Measurements from ENCODE around the gene PRKX.

Gene PRKX

DNA sequence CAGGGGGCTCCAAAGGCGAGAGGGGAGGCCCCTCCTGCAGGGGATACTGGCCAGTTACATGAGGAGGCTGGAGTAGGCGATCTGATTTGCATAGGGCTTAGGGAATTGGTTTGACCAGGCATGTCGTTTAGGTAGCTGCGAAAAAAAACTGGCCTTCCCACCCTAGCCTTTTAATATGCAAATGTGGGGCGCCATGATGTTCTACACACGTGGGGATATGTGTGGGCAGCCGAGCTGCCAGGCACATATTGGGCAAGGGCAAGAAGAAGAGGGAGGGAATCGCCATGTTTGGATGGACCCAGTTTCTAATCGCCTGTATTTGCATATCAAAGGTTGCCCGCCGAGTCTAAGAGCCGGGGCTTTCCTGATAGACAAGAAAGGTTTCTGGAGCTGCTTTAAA, 121.3 kb downstream of the PRKX start:
- no peak for ATAC-seq
- TF ChIP-seq, protein P1, sequence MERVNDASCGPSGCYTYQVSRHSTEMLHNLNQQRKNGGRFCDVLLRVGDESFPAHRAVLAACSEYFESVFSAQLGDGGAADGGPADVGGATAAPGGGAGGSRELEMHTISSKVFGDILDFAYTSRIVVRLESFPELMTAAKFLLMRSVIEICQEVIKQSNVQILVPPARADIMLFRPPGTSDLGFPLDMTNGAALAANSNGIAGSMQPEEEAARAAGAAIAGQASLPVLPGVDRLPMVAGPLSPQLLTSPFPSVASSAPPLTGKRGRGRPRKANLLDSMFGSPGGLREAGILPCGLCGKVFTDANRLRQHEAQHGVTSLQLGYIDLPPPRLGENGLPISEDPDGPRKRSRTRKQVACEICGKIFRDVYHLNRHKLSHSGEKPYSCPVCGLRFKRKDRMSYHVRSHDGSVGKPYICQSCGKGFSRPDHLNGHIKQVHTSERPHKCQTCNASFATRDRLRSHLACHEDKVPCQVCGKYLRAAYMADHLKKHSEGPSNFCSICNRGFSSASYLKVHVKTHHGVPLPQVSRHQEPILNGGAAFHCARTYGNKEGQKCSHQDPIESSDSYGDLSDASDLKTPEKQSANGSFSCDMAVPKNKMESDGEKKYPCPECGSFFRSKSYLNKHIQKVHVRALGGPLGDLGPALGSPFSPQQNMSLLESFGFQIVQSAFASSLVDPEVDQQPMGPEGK (CRISPR knock-in tag; IDR thresholded peaks at IDR 0.05; ENCODE audit: borderline replicate concordance), result no peak
- no peak for TF ChIP-seq BACH2 (CRISPR knock-in tag; IDR thresholded peaks at IDR 0.05; ENCODE audit: borderline replicate concordance)
- no peak for TF ChIP-seq OSR1 (CRISPR knock-in tag; IDR thresholded peaks at IDR 0.05)
- TF ChIP-seq RARB (CRISPR knock-in tag; IDR thresholded peaks at IDR 0.05), result no peak
- no peak for TF ChIP-seq PPARA (CRISPR knock-in tag; IDR thresholded peaks at IDR 0.05; ENCODE audit: borderline replicate concordance)
- no peak for TF ChIP-seq SNAI2 (CRISPR knock-in tag; IDR thresholded peaks at IDR 0.05)
- TF ChIP-seq, protein P2, sequence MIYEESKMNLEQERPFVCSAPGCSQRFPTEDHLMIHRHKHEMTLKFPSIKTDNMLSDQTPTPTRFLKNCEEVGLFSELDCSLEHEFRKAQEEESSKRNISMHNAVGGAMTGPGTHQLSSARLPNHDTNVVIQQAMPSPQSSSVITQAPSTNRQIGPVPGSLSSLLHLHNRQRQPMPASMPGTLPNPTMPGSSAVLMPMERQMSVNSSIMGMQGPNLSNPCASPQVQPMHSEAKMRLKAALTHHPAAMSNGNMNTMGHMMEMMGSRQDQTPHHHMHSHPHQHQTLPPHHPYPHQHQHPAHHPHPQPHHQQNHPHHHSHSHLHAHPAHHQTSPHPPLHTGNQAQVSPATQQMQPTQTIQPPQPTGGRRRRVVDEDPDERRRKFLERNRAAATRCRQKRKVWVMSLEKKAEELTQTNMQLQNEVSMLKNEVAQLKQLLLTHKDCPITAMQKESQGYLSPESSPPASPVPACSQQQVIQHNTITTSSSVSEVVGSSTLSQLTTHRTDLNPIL (CRISPR knock-in tag; IDR thresholded peaks at IDR 0.05; ENCODE audit: low read depth), result no peak
- TF ChIP-seq ARNTL (CRISPR knock-in tag; IDR thresholded peaks at IDR 0.05; ENCODE audit: borderline replicate concordance, low read depth), result no peak
- no peak for TF ChIP-seq ZC3H10 (CRISPR knock-in tag; IDR thresholded peaks at IDR 0.05)
- no peak for TF ChIP-seq ZFP3 (CRISPR knock-in tag; IDR thresholded peaks at IDR 0.05)
- TF ChIP-seq TCF4 (CRISPR knock-in tag; IDR thresholded peaks at IDR 0.05; ENCODE audit: borderline replicate concordance), result no peak
- TF ChIP-seq ZNF70 (CRISPR knock-in tag; IDR thresholded peaks at IDR 0.05), result no peak
- TF ChIP-seq ISL1 (CRISPR knock-in tag; IDR thresholded peaks at IDR 0.05), result no peak

DNA sequence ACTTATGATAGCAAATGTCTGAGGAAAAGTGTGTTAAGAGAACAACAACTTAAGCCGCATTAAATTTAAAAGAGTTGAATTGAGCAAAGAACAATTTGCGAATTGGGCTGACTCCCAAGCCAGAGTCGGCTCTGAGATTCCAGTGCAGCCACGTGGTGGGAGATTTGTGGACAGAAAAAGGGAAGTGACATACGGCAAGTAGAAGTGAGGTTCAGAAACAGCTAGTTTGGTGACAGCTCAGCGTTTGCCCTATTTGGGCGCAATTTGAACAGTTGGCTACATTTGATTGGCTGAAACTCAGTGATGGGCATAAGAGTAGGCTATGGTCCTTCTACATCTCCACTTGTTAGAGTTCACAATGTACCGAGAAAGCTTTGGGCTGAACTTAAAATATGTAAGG, 124.0 kb downstream of the PRKX start:
- TF ChIP-seq ZC3H10 (CRISPR knock-in tag; IDR thresholded peaks at IDR 0.05) (no peak), RARB (CRISPR knock-in tag; IDR thresholded peaks at IDR 0.05) (no peak), BACH2 (CRISPR knock-in tag; IDR thresholded peaks at IDR 0.05; ENCODE audit: borderline replicate concordance) (no peak), GLIS3 (CRISPR knock-in tag; IDR thresholded peaks at IDR 0.05) (no peak), ZFP30 (CRISPR knock-in tag; IDR thresholded peaks at IDR 0.05) (no peak), SNAI2 (CRISPR knock-in tag; IDR thresholded peaks at IDR 0.05) (no peak), ISL1 (CRISPR knock-in tag; IDR thresholded peaks at IDR 0.05) (no peak), ZNF70 (CRISPR knock-in tag; IDR thresholded peaks at IDR 0.05) (no peak), OSR1 (CRISPR knock-in tag; IDR thresholded peaks at IDR 0.05) (no peak), CSDC2 (CRISPR knock-in tag; IDR thresholded peaks at IDR 0.05) (no peak), ZFP3 (CRISPR knock-in tag; IDR thresholded peaks at IDR 0.05) (no peak), TCF4 (CRISPR knock-in tag; IDR thresholded peaks at IDR 0.05; ENCODE audit: borderline replicate concordance) (no peak), PPARA (CRISPR knock-in tag; IDR thresholded peaks at IDR 0.05; ENCODE audit: borderline replicate concordance) (no peak)
- TF ChIP-seq, protein P3, sequence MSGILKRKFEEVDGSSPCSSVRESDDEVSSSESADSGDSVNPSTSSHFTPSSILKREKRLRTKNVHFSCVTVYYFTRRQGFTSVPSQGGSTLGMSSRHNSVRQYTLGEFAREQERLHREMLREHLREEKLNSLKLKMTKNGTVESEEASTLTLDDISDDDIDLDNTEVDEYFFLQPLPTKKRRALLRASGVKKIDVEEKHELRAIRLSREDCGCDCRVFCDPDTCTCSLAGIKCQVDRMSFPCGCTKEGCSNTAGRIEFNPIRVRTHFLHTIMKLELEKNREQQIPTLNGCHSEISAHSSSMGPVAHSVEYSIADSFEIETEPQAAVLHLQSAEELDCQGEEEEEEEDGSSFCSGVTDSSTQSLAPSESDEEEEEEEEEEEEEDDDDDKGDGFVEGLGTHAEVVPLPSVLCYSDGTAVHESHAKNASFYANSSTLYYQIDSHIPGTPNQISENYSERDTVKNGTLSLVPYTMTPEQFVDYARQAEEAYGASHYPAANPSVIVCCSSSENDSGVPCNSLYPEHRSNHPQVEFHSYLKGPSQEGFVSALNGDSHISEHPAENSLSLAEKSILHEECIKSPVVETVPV (CRISPR knock-in tag; IDR thresholded peaks at IDR 0.05), result no peak
- TF ChIP-seq, protein P4, sequence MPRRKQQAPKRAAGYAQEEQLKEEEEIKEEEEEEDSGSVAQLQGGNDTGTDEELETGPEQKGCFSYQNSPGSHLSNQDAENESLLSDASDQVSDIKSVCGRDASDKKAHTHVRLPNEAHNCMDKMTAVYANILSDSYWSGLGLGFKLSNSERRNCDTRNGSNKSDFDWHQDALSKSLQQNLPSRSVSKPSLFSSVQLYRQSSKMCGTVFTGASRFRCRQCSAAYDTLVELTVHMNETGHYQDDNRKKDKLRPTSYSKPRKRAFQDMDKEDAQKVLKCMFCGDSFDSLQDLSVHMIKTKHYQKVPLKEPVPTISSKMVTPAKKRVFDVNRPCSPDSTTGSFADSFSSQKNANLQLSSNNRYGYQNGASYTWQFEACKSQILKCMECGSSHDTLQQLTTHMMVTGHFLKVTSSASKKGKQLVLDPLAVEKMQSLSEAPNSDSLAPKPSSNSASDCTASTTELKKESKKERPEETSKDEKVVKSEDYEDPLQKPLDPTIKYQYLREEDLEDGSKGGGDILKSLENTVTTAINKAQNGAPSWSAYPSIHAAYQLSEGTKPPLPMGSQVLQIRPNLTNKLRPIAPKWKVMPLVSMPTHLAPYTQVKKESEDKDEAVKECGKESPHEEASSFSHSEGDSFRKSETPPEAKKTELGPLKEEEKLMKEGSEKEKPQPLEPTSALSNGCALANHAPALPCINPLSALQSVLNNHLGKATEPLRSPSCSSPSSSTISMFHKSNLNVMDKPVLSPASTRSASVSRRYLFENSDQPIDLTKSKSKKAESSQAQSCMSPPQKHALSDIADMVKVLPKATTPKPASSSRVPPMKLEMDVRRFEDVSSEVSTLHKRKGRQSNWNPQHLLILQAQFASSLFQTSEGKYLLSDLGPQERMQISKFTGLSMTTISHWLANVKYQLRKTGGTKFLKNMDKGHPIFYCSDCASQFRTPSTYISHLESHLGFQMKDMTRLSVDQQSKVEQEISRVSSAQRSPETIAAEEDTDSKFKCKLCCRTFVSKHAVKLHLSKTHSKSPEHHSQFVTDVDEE (CRISPR knock-in tag; IDR thresholded peaks at IDR 0.05), result no peak
- TF ChIP-seq, protein P2 (CRISPR knock-in tag; IDR thresholded peaks at IDR 0.05; ENCODE audit: low read depth), result no peak
- TF ChIP-seq, protein P5, sequence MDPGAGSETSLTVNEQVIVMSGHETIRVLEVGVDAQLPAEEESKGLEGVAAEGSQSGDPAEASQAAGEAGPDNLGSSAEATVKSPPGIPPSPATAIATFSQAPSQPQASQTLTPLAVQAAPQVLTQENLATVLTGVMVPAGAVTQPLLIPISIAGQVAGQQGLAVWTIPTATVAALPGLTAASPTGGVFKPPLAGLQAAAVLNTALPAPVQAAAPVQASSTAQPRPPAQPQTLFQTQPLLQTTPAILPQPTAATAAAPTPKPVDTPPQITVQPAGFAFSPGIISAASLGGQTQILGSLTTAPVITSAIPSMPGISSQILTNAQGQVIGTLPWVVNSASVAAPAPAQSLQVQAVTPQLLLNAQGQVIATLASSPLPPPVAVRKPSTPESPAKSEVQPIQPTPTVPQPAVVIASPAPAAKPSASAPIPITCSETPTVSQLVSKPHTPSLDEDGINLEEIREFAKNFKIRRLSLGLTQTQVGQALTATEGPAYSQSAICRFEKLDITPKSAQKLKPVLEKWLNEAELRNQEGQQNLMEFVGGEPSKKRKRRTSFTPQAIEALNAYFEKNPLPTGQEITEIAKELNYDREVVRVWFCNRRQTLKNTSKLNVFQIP (CRISPR knock-in tag; IDR thresholded peaks at IDR 0.05; ENCODE audit: borderline replicate concordance, low read depth), result no peak
- no peak for ATAC-seq
